SK-N-MC (cell line): ENCODE measurements around the gene PCDHGA9.

ENCODE experiments used
- EZH2 ChIP-seq: fragments of 200-600 bp; sonication (generic); IDR thresholded peaks from one replicate; pipeline ENCODE4 v1.6.1; 2017; ENCODE audit warnings: antibody characterized with exemption
- POLR2AphosphoS5 ChIP-seq: IDR thresholded peaks from 2 replicates; pipeline ENCODE4 v1.6.1; 2012; ENCODE audit warnings: mild to moderate bottlenecking, low read depth, low read length, borderline replicate concordance

GRCh38 chr5:141354900-141355469 is 47.6 kb upstream of the PCDHGA9 start, which contains the start of gene PCDHGA4:
- no peak for TF ChIP-seq POLR2AphosphoS5
- no peak for TF ChIP-seq EZH2
